ENCODE measurements around the gene TRAPPC12. TPM values are rescaled to one million over a fixed set of nuclear protein-coding genes. Genes with fewer than 3 reads are reported as not detected.

TRAPPC12 gene
- total RNA-seq, 3 donors from 2014 or later (not counting 1 experiment from before 2014, with no cell fraction given): 65.1 to 92.6 (median 86.7) TPM

DNA sequence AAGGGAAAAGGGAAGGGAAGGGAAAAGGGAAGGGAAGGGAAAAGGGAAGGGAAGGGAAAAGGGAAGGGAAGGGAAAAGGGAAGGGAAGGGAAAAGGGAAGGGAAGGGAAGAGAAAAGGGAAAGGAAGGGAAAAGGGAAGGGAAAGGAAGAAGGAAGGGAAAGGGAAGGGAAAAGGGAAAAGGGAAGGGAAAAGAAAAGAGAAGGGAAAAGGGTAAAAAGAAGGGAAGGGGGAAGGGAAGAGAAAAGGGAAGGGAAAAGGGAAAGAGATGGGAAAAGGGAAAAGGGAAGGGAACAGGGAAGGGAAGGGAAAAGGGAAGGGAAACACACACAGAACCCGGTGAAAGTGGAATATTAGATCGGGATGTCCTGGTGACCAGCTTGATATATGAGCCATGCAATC lies 42.6 kb upstream of the TRAPPC12 start:
- no peak overlapping the region for H3K4me3 Mint-ChIP-seq
- TF ChIP-seq, protein P1, sequence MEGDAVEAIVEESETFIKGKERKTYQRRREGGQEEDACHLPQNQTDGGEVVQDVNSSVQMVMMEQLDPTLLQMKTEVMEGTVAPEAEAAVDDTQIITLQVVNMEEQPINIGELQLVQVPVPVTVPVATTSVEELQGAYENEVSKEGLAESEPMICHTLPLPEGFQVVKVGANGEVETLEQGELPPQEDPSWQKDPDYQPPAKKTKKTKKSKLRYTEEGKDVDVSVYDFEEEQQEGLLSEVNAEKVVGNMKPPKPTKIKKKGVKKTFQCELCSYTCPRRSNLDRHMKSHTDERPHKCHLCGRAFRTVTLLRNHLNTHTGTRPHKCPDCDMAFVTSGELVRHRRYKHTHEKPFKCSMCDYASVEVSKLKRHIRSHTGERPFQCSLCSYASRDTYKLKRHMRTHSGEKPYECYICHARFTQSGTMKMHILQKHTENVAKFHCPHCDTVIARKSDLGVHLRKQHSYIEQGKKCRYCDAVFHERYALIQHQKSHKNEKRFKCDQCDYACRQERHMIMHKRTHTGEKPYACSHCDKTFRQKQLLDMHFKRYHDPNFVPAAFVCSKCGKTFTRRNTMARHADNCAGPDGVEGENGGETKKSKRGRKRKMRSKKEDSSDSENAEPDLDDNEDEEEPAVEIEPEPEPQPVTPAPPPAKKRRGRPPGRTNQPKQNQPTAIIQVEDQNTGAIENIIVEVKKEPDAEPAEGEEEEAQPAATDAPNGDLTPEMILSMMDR (IDR thresholded peaks at IDR 0.05): no peak
- Histone ChIP-seq H3K36me3 (ENCODE audit: control insufficient read depth, insufficient read depth, low read length) (peaks cover 25% of the 10 kb centered on the region), H3K27me3 (ENCODE audit: control insufficient read depth, insufficient read depth, low read length) (no peaks in the 10 kb centered on the region), H3K9me3 (ENCODE audit: control insufficient read depth, insufficient read depth, low read length) (no peaks in the 10 kb centered on the region), H3K27ac (ENCODE audit: low read length) (no peak overlapping the region), H3K4me1 (ENCODE audit: control insufficient read depth, insufficient read depth, low read length) (no peaks in the 10 kb centered on the region), H3K4me3 (ENCODE audit: low read length) (no peak overlapping the region)
- no peaks in the 10 kb centered on the region for H3K36me3 Mint-ChIP-seq
- ATAC-seq (no peak), DNase-seq (no peak)
- no peak overlapping the region for H3K27ac Mint-ChIP-seq
- intact Hi-C loops (cut with micrococcal nuclease): no loop called here
- no peaks in the 10 kb centered on the region for H3K27me3 Mint-ChIP-seq (ENCODE audit: low read depth in 2 of 2)
- 90% methylated on average over 2 of the region's 2 CpGs for WGBS (ENCODE audit: insufficient coverage)
- H3K4me1 Mint-ChIP-seq: peaks cover 5 to 18% of the 10 kb centered on the region in 2 donors
- no peaks in the 10 kb centered on the region for H3K9me3 Mint-ChIP-seq

DNA sequence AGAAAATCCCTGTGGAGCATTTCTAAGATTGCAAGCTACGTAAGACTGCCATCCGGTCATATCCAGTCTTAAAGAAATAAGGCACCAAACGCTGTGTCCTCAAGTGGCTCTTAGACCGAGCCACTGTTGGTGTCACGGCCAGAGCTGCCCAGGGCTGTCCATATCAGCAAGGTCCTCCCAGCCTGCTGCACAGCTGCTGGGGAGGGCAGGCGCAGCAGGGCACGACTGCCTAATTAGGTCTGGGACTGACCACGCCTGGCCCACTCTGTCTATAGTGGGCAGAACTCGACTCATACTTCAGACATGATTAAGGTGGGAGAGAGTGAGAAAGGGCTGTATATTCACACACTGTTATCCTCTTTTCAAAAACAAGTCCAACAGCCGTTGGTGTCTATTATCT lies 41.2 kb upstream of the TRAPPC12 start:
- H3K9me3 Mint-ChIP-seq: no peaks in the 10 kb centered on the region
- WGBS (ENCODE audit: insufficient coverage): 96% methylated on average over 8 of the region's 10 CpGs
- Histone ChIP-seq H3K27me3 (ENCODE audit: control insufficient read depth, insufficient read depth, low read length) (no peaks in the 10 kb centered on the region), H3K9me3 (ENCODE audit: control insufficient read depth, insufficient read depth, low read length) (no peaks in the 10 kb centered on the region), H3K36me3 (ENCODE audit: control insufficient read depth, insufficient read depth, low read length) (peaks cover 16% of the 10 kb centered on the region), H3K27ac (ENCODE audit: low read length) (no peak overlapping the region), H3K4me3 (ENCODE audit: low read length) (no peak overlapping the region), H3K4me1 (ENCODE audit: control insufficient read depth, insufficient read depth, low read length) (no peaks in the 10 kb centered on the region)
- no peak overlapping the region for H3K4me3 Mint-ChIP-seq
- TF ChIP-seq, protein P1 (IDR thresholded peaks at IDR 0.05): no peak
- no peaks in the 10 kb centered on the region for H3K36me3 Mint-ChIP-seq
- intact Hi-C loops (cut with micrococcal nuclease): no loop called here
- DNase-seq (no peak), ATAC-seq (no peak)
- H3K27me3 Mint-ChIP-seq (ENCODE audit: low read depth in 2 of 2): no peaks in the 10 kb centered on the region
- no peak overlapping the region for H3K27ac Mint-ChIP-seq
- H3K4me1 Mint-ChIP-seq: peaks cover 9 to 21% of the 10 kb centered on the region in 2 donors

DNA sequence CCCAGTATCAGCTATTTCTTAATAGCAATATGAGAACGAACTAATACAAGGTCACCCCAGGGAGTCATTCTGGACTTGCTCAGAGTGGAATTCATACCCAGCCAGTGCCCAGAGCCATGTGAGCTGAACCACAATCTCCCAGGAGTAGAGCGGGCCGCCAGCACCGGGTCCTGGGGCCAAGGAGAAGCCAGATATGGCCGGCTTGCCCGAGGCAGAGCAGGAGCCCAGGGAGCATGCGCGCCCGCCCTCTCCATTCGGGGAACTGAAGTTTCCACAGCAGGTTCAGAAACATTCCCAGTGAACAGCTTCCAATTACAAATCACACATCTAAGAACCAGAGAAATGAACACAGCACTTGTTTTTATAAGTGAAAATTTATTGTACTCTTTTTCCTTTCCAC lies 39.4 kb upstream of the TRAPPC12 start:
- H3K27ac ChIP-seq (ENCODE audit: low read length): no peak overlapping the region
- intact Hi-C loops (cut with micrococcal nuclease): no loop called here
- no peaks in the 10 kb centered on the region for H3K9me3 Mint-ChIP-seq
- no peaks in the 10 kb centered on the region for H3K27me3 Mint-ChIP-seq (ENCODE audit: low read depth in 2 of 2)
- H3K4me1 Mint-ChIP-seq: peaks cover 9 to 21% of the 10 kb centered on the region in 2 donors
- H3K27me3 ChIP-seq (ENCODE audit: control insufficient read depth, insufficient read depth, low read length): no peaks in the 10 kb centered on the region
- WGBS (ENCODE audit: insufficient coverage): 99% methylated on average over 10 of the region's 10 CpGs
- no peaks in the 10 kb centered on the region for H3K4me1 ChIP-seq (ENCODE audit: control insufficient read depth, insufficient read depth, low read length)
- no peak overlapping the region for H3K27ac Mint-ChIP-seq
- H3K4me3 Mint-ChIP-seq: no peak overlapping the region
- H3K9me3 ChIP-seq (ENCODE audit: control insufficient read depth, insufficient read depth, low read length): no peaks in the 10 kb centered on the region
- ATAC-seq (no peak), DNase-seq (no peak)
- H3K4me3 ChIP-seq (ENCODE audit: low read length): no peak overlapping the region
- H3K36me3 ChIP-seq (ENCODE audit: control insufficient read depth, insufficient read depth, low read length): peaks cover 6% of the 10 kb centered on the region
- TF ChIP-seq, protein P1 (IDR thresholded peaks at IDR 0.05): no peak
- H3K36me3 Mint-ChIP-seq: no peaks in the 10 kb centered on the region

DNA sequence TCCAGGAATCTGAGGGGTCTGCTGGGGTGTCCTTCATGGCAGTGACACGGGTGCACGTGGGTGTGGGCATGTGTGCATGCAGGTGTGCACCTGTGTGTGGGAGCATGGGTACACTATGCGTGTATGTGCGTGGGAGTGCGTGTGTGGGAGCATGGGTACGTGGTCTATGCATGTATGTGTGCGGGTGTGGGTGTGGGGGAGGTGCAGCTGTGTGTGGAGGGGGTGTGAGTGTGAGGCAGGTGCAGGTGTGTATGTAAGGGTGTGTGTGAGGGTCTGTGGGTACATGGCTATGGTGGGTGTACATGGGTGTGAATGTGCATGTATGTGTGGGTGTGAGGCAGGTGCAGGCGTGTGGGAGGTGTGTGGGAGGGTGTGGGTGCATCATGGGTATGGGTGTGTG lies 38.2 kb upstream of the TRAPPC12 start:
- peaks cover 4 to 13% of the 10 kb centered on the region in 2 donors for H3K4me1 Mint-ChIP-seq
- WGBS (ENCODE audit: insufficient coverage): 97% methylated on average over 8 of the region's 8 CpGs
- H3K27ac ChIP-seq (ENCODE audit: low read length): no peak overlapping the region
- ATAC-seq (no peak), DNase-seq (no peak)
- no peaks in the 10 kb centered on the region for H3K36me3 Mint-ChIP-seq
- intact Hi-C loops (cut with micrococcal nuclease): no loop called here
- no peak overlapping the region for H3K4me3 ChIP-seq (ENCODE audit: low read length)
- H3K27me3 Mint-ChIP-seq (ENCODE audit: low read depth in 2 of 2): no peaks in the 10 kb centered on the region
- H3K9me3 Mint-ChIP-seq: no peaks in the 10 kb centered on the region
- H3K27ac Mint-ChIP-seq: no peak overlapping the region
- H3K4me3 Mint-ChIP-seq: no peak overlapping the region
- H3K36me3 ChIP-seq (ENCODE audit: control insufficient read depth, insufficient read depth, low read length): peaks cover 7% of the 10 kb centered on the region
- H3K4me1 ChIP-seq (ENCODE audit: control insufficient read depth, insufficient read depth, low read length): no peaks in the 10 kb centered on the region
- no peaks in the 10 kb centered on the region for H3K27me3 ChIP-seq (ENCODE audit: control insufficient read depth, insufficient read depth, low read length)
- no peaks in the 10 kb centered on the region for H3K9me3 ChIP-seq (ENCODE audit: control insufficient read depth, insufficient read depth, low read length)
- TF ChIP-seq, protein P1 (IDR thresholded peaks at IDR 0.05): no peak

All from natural killer cell (primary cell).